HG02938 (cell line): ENCODE measurements around the gene POFUT1.
"Not testable (repeated sequence)": the region's sequence is repeated elsewhere in the genome, so short reads cannot be mapped to it uniquely, and the experiment has no call there.

Source experiments
- ATAC-seq: cut with Tn5 transposase; IDR thresholded peaks from one replicate; pipeline ENCODE4 v1.9.1; 2021; ENCODE audit warnings: mild to moderate bottlenecking, moderate library complexity; ENCODE audit not compliant: unreplicated experiment

The POFUT1 gene

DNA sequence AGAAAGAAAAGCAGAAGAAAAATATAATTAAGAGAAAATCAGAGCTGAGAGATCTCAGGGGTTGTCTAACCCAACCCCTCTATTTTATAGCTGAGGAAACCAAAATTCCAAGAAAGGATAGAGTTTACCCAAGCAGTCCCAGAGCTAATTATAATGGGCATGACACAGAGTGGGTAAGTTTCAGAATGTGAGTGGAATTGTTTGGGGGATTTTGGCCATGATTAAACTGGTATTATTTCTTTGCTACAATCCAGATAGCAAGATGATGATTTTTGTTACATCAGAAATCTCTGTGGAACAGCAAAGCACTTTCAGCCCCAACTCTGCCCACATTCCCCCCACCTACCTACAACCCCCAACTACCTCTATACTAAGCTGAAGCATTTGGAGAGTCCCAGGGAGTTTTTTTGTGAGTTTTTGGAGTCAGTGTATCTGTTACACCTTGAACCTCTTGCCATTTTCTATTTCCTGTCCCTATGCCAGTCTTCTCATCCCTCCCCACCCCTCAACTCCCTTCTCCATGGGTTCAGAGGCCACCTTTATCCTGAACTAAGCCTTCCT is 24.7 kb downstream of the POFUT1 start:
- ATAC-seq: no peak

DNA sequence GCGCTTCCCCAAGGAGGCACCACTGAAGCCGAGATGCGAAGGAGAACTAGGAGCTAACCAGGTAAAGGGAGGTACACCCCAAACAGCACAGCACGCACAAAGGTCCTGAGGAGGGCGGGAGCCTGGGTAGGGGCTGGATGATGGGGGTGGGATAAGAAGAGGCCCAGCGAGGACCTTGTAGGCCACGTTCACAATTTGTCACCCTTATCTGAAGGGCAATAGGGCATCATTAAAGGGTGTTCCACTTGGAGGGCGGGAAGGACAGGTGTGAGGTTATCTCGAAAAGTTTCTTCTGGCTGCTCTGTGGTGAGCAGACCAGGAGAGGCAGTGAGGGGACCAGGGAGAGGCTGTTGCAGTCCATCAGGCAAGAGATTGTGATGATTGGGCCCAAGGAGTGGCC is 25.6 kb downstream of the POFUT1 start:
- no peak for ATAC-seq

DNA sequence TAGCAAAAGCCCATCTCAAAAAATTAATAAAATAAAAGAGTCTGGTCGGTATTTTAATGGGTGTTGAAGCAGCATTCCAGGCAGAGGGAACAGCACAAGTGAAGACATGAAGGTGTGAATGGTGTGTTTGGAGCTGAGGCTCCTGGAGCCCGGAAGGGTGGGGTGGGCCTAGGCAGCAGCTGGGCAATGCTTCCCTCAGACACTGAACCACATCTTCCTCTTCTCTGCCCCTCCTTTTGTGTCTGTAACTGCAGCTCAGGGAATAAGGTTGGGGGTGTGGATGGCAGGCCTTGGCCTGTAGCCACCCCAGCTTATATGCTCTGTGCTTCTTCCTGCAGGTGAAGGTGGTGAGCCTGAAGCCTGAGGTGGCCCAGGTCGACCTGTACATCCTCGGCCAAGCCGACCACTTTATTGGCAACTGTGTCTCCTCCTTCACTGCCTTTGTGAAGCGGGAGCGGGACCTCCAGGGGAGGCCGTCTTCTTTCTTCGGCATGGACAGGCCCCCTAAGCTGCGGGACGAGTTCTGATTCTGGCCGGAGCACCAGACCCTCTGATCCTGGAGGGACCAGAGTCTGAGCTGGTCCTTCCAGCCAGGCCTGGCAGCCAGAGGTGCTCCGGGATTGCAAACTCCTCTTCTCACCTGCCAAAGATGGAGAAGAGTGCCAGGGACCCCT is 26.6 kb downstream of the POFUT1 start:
- no peak for ATAC-seq

DNA sequence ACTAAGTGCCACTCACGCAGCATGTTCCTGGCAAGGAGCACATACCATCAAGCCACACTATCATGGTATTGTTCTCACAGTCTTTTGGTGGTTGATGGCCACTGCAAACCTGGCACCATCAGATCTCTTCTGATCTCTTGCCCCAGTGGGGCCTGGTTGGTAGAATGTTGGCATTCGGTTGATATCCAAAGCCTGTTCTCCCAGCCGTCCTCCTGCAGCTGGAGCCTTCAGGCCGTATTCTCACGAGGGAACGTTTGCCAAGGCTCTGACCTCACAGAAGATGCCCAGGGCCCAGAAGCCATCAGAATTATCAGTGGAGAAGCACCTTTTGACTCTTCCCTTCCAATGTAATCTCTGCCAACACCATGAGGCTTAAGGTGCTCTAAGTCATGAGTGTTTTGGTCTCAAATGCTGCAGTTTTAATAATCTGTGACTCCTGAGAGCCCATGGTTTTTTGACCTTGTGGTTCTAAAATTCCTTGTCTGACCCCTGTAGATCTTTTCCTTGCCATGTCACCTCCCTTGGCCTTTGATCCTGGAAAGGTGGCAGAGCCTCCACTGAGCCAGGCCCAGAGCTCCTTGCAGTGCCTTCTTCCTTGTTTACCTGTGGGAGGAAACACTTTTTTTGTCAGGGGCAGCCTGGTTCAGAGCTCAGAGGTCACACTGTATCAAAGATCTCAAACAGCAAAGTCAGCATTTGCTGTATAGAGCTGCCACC is 27.8 kb downstream of the POFUT1 start:
- ATAC-seq: no peak

DNA sequence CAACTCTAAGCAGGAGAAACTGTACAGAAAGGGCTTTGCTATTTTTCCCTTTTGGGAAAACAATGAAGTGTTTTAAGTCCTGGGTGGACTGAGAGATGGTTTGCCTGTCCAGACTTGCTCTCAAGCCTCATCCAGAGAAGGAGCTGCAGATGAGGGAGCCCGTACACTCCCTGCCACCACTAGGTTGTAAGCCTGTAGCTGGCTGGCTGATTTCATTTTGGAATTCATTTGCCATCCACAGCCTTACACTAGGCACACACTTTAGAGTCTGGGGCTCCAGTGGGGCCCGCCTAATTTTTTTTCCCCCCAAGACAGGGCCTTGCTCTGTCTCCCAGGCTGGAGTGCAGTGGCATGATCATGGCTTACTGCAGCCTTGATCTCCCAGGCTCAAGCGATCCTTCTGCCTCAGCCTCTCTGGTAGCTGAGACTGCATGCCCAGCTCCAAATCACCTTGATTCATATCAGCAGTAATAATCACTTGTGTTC is 28.4 kb downstream of the POFUT1 start:
- no peak for ATAC-seq

DNA sequence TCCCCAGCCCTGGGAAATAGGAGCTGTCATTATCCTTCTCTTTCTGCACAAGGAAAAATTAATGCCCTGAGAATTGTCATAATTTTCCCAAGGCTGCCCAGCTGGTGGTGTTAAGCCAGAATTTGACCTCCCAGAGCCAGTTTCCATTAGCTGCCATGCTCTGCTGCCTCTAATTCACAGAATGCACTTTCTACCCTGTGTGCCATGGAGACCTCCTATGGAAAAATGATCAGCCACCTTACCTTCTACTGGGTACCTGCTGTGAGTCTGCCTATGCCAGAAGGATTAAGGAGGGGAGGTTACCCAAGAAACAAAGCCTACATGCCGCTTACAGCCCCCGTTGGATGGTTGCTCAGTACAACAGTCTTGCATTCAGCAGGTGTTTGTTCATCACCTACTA is 29.1 kb downstream of the POFUT1 start:
- ATAC-seq: no peak

DNA sequence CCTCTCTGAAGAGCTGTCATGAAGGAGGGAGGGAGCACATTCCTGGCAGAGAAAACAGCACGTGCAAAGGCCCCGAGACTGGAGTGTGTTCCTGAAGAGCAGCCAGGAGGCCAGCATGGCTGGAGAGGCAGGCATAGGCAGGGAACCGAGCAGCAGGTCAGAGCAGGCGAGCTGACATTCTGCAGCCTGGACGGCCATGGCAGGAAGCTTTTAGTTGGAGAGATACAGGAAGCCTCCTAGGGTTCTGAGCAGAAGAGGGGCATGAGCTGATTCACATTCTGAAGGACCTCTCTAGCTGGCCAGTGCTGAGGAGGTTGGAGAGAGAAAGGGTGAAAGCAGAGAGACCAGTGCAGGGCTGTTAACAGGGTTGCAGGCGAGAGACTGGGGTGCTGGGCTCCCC is 29.7 kb downstream of the POFUT1 start:
- no peak for ATAC-seq

DNA sequence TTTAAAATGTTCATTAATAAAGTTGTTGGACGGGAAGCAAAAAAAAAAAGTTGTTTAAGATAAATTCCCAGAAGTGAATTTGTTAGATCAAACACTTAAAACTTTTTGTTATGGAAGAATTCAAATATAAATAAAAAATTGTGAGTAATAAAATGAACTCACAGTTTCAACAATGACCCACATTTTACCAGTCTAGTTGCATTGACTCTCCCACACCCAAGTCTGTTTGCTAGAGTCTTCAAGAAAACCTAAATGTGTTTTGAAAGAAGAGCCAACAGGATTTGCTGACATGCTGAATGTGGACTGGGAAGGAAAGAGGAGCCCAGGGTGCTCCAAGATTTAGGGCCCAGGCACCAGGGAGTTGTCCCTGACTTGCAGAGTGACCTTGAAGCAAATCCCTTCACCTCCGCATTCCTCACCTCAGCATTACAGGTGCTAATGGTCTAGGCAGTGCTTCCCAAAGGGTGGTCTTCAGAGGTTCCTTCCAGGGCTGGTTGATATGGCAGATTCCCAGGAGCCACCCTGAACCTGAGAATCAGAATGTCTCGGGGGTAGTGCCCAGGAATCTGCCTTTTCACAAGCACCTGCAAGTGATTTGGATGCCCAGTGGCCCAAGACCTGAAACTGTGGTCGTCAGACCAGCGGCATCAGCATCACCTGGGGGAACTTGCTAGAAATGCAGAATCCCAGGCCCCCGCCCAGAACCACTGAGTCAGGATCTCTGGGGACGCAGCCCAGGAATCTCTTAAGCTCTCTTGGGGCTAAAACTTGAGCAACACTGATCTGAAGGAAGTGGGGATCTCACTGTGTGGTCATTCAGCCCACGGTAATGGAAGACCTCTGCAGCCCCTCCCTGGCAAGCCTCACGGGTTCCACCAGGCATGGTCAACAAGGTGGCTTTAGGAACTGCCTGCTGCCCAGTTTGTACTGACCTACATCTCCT is 31.1 kb downstream of the POFUT1 start:
- ATAC-seq: no peak

DNA sequence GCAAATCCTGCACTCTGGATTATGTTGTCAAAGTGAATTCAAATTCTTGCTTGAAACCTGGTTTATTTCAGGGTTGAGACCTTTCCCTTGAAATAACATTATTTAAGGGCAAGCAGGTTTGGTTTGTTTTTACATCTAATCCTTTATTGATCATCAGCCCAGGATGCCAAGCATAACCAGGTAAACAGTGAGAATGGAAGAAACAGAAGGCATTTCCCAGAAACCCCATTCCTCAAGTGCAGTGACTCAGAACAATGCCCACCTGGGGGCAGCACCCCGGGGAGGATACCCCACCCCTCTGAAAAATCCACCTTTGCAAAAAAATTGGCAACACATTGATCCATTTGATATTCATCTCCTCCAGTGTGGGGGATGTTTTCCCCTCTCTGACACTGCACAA is 32.5 kb downstream of the POFUT1 start:
- ATAC-seq: no peak

DNA sequence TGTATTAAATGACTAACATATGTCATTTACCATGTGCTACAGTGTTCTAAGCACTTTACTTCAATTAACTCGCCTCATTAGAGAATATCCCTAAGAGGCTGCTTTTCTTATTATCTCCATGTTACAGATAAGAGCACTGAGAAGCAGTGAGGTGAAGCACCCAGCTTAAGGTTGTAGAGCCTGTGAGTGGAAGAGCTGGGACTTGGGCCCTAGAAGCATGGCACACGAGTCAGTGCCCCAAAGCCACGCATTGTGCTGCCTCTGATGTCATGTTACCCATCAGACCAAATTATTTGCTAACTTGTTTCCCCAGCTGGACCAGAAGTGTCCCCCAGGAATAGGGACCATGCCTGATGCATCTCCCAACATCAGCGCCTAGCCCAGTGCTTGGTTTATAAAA is 34.1 kb downstream of the POFUT1 start:
- ATAC-seq: no peak

DNA sequence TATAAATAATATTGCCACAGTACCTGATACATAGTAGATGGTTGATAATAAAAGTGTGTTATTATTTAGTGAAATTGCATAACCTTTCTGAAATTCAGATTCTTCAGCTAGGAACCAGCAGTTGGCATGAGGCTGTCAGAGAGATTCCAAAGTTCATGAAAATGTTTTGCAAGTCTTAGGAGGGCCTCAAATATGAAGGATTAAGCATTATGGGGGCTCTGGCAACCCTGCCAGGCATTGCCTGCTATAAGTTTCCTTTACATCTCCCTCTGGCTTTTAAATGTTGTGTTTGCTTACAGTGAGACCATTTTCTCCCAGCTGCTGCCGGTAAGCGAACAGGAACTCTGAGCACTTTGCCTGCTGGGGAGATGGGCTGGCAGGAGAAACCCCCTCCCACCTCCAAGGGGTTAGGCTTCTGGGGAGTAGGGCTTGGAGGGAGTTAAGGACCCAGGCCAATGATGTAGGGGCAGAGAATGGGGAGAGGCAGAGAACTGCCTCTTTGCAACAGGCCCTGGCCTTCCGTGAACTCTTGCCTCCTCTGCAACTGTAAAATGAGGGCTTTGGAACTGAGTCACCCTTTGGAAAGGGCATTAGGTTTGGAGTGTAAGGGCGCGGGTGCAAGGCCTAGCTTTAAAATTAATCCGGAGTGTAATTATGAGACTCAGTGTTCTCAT is 36.6 kb downstream of the POFUT1 start:
- ATAC-seq: no peak

DNA sequence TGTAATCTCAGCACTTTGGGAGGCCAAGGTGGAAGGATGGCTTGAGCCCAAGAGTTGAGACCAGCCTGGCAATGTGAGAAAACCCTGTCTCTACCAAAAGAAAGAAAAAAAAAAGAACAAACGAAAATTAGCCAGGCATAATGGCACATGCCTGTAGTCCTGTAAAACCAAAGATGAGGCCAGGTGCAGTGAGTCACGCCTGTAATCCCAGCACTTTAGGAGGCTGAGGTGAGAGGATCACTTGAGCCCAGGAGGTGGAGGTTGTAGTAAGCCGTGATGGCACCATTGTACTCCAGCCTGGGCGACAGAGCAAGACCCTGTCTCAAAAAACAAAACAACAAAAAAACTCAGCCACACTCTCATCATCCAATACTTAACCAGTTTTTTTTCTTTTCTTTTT is 37.3 kb downstream of the POFUT1 start:
- ATAC-seq: no peak

DNA sequence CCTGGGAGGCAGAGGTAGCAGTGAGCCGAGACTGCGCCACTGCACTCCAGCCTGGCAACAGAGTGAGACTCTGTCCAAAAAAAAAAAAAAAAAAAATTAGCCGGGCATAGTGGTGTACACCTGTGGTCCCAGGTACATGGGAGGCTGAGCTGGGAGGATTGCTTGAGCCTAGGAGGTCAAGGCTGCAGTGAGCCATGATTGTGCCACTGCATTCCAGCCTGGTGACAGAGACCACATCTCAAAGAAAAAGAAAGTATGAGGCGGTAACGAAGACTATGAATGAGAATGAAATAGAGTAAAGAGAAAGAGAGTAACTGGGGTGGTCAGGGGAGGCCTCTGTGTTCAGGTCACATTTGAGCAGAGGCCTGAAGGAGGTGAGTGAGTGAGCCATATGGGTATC is 38.5 kb downstream of the POFUT1 start:
- ATAC-seq: not testable (repeated sequence)

DNA sequence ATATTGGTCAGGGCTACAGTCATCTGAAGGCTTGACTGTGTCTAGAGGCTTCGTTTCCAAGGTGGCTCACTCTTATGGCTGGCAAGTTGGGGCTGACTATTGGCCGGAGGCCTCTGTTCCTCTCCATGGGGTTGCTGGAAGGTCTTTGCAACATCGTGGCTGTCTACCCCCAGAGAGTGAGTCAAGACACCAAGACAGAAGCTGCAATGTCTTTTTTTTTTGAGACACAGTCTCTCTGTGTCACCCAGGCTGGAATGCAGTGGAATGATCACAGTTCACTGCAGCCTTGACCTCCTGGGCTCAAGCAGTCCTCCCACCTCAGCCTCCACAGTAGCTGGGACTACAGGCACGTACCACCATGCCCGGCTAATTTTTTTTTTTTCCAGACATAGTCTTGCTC is 40.4 kb downstream of the POFUT1 start:
- no peak for ATAC-seq

DNA sequence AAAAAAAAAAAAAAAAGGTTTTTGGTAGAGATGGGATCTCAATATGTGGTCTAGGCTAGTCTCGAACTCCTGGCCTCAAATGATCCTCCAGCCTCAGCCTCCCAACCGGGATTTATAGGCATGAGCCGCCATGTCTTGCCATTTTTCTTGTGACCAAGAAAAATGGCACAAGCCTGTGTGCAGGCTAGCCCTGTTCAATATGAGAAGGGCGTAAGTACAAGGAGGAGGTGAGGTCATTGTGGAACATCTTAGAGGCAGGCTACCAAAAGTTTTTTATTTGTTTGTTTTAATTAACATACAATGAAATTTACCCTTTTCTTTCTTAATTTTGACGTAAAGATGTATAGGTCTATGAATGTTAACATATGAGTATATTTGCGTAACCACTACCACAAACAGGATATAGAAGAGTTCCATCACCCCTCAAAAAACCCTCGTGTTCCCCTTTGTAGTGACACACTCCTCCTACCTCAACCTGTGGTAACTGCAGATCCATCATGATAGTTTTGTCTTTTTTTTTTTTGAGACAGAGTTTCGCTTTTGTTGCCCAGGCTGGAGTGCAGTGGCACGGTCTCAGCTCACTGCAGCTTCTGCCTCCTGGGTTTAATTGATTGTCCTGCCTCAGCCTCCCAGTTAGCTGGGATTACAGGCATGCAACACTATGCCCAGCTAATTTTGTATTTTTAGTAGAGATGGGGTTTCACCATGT is 41.5 kb downstream of the POFUT1 start:
- ATAC-seq: no peak

DNA sequence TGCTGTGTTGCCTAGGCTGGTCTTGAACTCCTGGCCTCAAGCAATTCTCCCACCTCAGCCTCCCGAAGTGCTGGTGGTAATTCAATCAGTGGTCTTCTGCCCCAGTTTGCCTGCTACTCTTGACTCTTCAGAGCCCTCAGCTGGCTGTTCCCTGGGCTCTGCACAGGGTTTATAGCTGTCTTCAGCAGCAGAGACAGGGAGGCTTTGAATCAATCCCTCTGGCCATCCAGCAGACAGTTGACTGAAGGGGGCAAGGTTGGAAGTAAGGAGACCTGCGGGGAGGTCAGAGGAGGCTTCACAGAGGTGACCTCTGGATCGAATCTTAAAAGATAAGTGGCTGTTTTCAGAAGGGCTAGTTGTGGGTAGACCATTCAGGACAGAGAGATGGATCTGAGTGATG is 43.8 kb downstream of the POFUT1 start:
- ATAC-seq: no peak

DNA sequence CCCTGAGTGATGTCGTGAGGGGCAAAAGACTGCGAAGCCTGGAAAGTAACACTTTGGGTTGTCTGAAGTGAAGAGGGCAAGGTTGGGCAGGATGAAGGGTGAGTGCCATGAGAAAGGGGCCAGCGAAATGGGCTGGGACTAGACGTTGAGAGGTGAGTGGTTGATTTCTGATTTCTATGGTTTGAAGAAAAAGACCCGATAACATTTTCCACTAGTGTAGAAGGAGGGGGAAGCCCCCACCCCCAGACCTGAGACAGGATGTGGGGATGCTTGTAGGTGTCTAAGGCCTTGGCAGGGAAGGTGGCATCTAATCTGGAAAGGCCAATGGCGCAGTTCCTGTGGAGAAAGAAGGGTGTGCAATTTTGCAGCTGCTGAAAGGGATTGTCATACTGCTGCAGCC is 44.5 kb downstream of the POFUT1 start:
- no peak for ATAC-seq

DNA sequence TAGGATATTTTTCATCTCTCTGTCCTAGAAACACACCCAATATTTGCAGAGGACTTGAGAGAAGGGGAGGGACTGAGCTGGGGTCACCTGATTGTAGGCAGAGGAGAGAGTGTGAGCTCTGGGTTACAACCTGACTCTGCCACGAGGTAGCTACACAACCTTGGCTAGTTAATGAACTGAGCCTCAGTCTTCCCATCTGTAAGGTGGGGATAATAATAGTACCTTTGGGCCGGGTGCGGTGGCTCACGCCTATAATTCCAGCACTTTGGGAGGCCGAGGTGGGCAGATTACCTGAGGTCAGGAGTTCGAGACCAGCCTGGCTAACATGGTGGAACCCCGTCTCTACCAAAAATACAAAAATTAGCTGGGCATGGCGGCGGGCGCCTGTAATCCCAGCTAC is 53.3 kb downstream of the POFUT1 start:
- not testable (repeated sequence) for ATAC-seq

DNA sequence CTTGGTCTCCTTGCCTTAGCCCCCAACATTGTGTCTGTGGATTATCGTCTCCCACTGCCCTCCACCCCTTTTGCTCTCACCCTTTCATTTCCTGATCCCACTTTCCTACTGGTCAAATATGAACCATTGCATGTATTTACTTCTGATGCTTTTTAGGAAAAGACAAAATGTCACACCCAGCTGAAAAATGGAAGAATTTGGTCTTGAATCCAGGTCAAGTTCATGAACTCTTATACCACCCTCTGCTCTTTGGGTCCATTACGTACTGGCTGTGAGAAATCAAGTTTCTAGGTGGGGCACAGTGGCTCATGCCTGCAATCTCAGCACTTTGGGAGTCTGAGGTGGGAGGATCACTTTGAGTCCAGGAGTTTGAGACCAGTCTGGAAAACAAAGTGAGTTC is 54.0 kb downstream of the POFUT1 start:
- ATAC-seq: no peak

DNA sequence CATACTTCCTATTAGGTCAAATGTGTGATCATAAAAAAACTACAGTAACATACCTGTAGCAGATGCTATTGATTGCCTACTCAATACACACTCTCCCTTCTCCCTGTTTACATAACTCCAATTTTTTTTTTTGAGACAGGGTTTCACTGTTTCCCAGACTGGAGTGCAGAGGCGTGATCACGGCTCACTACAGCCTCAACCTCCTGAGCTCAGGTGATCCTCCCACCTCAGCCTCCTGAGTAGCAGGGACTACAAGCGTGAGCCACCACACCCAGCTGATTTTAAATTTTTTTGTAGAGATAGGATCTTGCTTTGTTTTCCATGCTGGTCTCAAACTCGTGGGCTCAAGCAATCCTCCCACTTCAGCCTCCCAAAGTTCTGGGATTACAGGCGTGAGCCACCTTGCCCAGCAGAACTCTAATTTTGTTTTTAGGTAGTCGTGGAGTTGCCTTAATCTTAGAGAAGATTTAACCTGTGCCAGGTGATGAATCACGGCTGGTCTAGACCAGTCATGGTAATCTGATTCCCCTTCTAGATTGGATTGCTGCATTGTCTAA is 55.8 kb downstream of the POFUT1 start:
- no peak for ATAC-seq
